Activated CD4-positive, alpha-beta T cell treated with anti-CD3 and anti-CD28 coated beads, Interleukin-2, amount 50 U/mL, for 1 hour (primary cell): Measurements from ENCODE around the gene LIX1L.
A peak's percentile ranks its signal among the peaks of the same experiment; 100 is the strongest.

Experiments used
- DNase-seq: peaks from one replicate; pipeline ENCODE4 v3.0.0-alpha.2; 2020

Gene LIX1L

DNA sequence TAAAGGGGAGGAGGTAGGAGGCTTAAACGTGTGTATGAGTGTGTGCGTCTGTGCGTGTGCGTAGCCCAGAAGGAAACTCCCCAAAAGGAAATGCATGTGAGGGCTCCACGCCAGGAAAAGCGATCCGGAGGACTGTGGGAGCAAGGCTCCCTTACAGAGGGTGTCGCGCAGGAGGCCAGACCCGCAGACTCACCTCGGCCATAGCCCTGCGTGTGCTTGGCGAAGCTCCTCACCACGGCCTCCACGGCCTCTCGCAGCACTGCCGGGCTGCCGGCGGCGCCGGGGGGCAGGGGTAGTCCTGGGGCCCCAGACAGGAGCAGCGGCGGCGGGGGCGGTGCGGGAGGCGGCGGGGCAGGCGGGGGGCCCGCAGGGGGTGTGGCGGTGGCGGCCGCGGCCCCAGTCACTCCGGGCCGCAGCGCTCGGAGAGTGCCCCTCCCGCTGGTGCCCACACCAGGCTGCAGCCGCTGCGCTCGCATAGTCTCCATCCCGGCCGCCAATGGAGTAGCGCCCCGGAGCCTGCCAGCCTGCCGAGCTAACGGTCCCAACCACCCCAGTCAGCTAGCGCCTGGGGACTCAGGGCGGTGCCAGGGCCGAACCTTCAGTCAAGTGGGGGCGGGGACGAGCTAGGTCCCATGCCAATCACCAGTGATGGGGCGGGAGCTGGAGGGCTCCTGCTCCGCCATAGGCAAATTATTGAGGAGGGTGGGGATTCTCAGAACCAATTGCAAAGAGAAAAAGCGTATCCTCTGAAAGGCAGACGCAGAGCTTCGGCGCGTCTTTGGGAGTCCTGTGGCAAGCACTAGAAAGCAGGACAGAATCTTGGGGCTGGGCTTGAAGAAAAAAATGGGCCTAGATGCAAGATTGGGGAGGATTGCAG lies at the start of gene LIX1L:
LIX1L (minus strand) TSS at position 575 of the 877 bp plus-strand sequence; CDS start at position 485, 90 bp downstream.
- peak; percentile 95 for DNase-seq

DNA sequence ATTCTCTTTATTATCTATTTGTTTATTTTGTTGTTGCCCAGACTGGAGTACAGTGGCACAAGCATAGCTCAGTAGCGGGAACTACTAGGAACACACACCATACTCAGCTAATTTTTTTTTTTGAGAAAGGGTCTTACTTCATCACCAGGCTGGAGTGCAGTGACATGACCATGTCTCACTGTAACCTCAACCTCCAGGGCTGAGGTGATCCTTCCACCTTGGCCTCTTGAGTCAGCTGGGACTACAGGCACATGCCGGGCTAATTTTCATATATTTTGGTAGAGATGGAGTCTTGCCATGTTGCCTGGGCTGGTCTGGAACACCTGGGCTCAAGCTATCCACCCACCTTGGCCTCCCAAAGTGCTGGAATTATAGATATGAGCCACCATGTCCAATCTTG lies 43.9 kb upstream of the LIX1L start:
- no peak for DNase-seq

DNA sequence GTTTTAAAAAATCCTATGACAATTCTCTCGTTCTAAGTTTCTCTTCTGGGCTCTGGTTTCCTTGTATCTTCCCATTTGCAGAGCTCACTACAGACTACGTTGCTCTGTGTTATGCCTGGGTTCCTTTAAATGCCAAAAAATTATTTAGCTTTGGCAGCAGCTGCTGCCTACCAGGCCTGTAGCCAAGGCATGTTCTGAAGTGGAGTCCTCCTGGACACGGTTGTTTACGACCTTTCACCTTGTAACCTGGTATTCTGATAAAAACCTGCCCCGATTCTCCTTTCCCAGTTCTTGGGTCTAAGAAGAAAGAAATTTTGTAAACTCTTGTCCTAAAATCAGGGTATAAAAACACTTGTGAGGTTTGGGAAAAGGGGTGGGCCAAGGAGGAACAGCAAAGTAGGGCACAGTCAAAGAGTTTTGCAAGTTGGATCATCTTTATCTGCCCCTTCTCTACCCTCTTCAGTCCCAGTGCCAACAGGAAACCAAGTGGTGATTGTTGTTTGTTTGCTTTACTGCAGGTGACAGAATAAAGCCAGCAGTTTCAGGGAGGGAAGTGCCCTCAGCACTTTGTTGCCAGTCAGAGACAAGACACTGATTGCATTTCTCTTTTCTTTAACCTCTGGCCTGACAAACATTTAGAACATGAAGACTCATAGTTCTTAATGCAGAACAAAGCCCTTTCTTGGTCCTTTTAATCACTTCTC lies 41.7 kb upstream of the LIX1L start:
- peak; percentile 35 for DNase-seq

DNA sequence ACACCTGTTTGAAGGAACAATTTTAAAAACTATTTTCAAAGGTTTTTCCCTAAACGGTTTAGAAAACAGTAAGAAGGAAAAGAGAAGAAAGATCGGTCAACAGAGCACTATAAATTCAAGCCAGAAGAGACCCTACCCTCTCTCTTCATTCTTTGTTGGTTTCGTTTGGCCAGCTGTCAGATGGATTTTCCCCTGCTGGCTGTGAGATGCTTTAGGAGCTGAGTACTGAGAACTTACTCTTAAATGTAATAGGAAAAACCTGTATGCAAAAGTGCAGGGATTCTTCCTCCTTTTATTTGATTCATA lies 39.9 kb upstream of the LIX1L start:
- DNase-seq = no peak

DNA sequence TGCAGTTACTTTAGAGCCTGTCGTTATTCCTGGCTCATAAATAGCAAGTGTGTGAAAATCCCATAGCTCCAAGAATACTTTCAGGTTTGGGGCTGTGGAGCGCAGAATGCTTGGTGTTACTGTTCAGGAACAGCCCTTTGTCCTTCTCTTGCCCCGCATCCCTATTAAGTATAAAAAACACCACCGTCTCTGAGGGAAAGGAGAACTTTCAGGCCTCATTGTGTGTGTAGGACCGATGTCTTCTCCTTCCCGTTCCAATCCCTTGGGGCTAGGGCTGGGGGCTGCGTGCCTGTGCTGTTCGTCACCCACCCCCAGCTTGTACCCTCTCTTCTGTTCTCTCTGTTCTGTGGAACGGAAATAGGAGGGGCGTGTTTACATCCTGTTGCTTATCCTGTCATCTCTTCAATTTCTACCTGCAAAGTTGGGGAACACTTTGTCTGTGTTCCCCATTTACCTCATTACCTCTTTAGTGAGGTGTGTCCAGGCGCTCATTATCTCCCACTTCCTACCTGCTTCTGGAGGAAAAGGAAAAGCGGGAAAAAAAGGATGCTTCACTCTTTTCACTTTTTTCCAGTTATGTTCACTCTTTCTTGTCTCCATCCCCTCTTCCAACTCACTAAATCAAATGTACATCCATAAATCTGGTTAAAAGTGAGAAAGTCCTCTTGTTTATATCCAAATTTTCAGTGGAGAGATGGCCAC lies 39.4 kb upstream of the LIX1L start:
- peak; percentile 43 for DNase-seq

DNA sequence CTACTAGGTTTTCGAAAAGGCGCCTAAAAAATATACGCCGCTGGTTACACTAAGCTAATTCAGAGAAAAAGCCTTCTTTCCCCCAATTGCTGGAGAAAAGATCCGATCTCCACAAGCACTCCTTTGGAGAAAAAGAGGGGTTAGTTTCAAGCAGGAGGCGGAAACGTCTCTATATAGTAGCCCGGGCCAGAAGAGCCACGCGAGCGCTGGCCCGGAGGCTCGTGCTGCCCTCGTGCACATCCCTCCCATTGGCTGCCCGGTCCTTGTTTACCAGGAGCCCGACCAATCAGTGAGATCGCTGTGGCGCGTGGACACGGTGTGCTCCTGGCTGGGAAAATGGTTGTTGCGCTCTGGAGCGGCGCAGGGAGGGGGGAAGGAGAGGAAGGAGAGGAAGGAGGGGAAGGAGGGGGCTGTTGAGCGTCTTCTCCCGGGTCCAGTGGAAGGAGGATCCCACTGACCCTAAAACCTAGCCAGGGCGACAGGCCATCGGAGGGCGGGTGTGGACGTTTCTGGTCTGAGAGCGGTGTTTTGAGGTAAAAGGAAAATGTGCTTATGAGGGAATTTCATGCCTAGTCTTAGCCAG lies 38.7 kb upstream of the LIX1L start, which contains the start of gene TXNIP:
TXNIP (minus strand) TSS at position 147 of the 583 bp plus-strand sequence. CDS start 313 bp downstream, outside the sequence.
- peak; percentile 88 for DNase-seq

DNA sequence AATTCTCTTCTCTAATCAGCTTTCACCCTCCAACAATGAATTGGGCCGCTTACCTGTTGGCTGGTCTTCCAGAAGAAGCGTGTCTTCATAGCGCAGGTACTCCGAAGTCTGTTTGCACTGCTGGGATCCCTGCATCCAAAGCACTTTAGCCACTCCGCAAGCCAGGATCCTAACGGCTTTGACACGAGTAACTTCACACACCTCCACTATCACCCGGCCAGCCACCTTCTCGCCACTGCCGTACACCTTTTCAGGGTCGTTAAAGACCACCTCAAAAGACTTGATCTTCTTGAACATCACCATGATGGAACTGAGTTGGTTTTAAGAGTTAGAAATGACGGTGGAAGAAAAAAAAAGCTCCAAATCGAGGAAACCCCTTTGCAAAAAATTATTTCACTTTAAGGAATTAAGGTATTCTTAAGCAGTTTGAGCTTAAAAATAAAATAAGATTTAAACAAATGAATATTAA lies 38.2 kb upstream of the LIX1L start:
- no peak for DNase-seq

DNA sequence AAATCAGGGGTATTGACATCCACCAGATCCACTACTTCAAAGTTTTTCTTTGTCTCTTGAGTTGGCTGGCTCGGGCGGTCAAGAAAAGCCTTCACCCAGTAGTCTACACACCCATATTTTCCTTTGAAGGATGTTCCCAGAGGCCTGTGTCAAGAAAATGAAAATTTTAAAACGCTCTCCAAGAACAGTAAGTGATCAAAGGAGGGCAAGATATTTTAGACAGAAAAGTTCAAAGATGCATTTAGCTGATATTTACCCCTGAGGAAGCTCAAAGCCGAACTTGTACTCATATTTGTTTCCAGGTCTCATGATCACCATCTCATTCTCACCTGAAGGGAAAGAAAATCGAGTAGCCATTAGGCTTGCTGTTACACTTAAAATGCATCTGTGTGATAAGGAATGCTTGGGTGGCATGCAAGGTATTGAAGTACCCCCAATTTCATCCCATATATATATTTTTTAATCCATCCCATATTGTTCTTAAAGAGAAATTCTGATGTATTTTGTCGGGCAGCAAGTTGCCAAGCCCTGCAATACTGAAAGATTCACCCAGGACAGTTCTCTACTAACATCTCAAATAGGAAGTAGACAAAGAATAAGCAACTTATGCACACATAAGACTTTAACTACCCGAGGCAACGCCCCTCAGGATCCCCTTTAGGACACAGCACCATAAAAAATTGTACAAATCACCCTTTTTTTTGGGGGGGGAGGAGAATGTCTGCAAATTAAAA lies 37.5 kb upstream of the LIX1L start:
- no peak for DNase-seq

DNA sequence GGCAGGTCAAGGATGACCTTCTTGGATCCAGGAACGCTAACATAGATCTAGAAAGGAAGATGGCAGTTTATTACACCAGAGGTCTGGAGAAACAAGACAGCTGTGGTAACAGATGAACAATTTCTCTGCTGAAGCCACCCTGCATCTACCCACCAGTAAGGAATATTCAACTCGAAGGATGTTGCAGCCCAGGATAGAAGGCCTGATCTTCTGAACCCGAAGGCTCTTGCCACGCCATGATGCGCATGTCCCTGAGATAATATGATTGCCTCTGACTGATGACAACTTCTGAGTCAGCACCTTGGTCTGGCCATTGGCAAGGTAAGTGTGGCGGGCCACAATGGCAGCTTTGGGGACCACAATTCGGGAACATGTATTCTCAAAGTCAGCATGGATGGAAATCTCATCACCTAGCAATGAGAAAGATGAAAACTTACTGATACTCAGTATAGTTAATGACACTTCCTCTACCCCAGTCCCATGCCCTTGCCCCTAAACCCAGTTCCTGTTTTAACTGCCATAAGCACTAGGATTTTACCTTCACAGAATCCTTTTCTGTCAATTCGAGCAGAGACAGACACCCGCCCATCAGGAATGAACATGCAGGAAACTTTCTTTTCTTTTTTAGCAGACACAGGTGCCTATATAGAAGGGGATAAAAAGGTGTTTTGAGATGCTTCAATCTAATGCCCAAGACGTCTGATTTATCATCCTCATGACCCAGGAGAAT lies 36.7 kb upstream of the LIX1L start:
- peak; percentile 35 for DNase-seq

DNA sequence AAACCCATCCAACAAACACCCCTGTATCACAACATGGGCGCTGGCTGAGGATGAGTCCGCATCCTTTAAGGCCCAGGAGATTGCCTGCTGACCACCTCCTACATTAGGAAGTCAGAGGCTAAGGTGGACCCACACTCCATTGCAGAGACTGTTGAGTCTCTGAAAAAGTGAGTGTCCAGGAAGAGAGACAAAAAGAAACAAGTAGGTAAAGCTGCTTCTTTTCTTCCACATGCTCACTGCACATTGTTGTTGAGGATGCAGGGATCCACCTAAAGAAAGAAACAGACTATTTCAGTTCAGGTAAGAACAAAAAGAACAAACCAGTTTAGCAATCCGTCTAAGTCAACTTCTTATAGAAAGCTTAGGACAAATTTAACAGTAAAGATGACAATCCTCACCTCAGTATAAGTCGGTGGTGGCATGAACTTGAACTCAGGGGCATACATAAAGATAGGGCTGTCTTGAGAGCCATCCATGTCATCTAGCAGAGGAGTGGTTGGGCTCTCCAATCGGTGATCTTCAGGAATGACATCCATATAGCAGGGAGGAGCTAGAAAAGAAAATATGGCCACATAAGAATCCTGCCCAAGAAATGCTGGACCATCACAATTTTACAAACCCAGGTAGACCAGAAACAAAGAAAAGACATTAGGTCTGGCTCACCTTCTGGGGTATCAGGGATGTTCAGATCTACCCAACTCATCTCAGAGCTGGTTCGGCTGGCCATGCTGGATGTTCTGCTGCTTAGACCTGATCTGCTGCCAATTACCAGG lies 36.0 kb upstream of the LIX1L start:
- DNase-seq = no peak

DNA sequence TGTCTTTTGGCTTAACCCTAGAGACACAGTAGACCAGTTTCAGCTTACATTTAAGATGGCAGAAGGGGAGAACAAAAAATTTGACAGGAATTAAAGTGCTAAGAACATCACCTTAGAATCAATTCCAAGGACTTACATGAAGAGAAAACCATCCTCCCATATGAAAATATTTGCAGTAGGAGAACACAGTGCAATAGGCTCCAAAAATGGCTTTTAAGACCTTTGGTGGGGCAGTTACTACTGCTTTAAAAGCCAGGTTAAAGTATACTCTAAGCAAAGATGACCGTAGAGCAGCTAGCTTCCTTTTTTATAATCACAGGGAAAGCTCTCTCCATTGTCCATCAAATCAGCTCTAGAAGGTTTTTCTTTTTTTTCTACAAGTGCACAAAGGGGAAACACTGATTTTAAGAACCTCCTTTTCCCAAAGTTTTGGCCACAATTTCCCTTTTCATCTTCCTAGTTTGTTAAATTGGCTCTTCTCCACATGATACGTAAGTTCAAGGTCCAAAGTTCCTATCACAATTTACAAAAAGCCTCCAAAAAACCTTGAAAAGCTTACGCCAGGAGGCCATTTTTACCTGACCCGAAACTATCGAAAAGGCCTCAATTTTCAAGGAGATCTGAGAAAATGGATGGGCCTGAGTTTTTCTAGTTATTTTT lies 35.3 kb upstream of the LIX1L start:
- no peak for DNase-seq

DNA sequence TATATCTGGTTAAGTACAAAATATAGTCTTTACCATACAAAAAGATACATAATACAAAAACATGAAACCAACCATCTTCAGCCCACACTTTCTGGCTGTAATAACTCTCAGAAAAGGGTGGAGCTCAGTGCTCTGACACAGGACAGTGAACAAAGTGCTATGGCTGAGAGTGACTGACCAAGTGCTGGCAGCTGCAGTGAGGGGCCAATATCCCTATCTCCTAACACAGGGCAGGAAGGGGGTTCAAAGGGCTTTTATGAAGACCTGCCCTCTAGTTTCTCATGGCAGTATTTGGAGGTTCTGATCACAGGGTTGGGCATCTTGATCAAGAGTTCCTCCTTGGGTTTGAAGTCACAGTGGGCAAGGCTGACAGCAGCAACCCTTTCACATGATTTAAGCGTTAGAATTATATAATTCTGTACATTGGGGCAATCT lies 34.7 kb upstream of the LIX1L start:
- DNase-seq = no peak

DNA sequence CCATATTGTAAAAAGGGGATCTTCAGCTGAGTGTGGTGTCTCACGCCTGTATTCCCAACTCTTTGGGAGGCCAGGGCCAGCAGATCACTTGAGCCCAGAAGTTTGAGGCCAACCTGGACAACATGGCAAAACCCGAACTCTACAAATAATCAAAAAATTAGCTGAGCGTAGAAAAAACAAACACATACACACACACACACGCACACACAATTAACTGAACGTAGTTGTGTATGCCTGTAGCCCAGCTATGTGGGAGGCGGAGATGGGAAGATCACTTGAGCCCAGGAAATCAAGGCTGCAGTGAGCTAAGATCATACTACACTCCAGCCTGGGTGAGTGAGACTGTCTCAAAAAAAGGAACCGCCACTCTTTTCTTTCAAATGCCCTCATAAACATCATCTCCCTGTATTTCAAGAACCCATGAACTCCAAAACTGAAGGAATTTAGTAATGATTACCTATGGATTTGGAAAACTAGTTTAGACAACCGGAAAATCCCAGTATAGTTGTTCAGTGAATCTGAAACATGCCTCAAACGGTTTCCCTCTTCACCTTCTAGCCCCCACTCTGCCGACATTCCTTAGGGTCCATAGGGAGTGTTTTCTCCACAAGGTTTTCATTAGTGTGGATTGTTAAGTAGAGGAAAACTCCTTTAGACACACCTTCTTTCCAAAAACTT lies 34.1 kb upstream of the LIX1L start:
- DNase-seq = no peak

DNA sequence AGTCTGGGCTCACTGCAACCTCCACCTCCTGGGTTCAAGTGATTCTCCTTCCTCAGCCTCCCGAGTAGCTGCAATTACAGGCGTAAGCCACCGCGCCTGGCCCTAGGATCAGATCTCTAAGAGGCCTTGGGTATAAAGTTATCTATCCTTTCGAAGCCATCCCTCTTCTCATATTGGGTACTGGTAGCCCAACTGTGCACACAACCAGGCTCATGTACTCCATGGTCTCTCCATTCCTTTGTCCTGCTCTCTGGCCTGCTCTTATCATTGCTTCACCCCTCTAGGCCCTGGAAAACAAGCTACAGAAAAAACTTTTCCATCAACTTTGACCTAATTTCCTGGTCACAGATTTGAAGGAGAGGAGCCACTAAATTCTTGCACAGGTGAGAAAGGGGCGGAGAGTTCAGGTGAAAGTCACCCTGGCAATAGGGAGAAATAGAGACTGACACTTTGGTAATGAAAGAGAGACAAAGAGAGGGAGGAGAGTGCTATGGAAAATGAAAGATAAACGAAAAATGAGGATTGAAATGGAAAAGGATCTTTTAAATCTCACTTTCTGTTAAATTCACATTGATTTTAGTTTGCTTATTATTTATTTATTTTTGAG lies 32.5 kb upstream of the LIX1L start:
- DNase-seq = no peak

DNA sequence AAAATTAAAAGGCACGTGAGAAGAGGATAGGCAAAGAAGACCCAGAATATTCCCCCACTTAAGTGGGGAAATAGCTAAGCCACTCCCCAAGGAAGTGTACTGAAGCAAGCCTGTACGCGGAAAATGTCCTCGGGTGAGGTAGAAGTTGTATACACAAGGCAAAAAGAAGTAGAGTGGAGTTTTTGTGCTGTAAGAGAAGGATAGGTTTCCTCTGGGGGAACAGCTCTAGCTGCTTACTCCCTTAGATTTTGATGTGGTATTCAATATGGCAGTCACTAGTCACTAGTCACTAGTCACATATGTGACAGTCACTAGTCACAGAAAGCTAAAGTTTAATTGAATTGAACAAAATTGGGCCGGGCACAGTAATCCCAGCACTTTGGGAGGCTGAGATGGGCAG lies 31.0 kb upstream of the LIX1L start:
- DNase-seq = no peak

DNA sequence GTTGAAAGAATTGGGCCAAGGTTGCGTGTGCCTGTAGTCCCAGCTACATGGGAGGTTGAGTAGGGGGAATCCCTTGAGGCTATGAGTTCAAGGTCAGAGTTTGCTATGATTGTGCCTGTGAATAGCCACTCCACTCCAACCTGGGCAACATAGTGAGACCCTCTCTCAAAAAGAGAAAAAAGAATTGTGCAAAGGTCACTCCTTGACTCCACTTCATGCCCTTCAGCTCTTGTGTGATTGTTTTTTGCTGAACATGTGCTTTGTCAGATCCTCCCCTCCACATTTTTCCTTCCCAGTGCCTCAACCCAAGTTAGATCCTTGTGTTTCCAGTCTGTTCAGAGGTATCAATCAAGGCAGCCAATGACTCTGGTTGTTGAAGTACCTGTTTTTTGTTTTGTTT lies 30.1 kb upstream of the LIX1L start:
- DNase-seq = no peak

DNA sequence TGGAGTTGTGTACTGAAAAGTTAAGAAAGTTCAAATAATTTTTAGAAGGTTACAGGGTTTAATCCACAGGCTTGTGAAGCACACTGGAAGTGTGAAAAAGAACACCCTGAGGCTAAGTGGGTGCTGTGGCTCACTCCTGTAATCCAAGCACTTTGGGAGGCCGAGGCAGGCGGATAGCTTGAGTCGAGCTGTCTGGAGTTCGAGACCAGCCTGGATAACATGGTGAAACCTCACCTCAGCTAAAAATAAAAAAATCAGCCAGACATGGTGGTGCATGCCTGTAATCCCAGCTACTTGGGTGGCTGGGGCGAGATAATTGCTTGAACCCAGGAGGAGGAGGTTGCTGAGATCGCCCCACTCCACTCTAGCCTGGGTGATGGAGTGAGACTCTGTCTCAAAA lies 28.7 kb upstream of the LIX1L start:
- no peak for DNase-seq

DNA sequence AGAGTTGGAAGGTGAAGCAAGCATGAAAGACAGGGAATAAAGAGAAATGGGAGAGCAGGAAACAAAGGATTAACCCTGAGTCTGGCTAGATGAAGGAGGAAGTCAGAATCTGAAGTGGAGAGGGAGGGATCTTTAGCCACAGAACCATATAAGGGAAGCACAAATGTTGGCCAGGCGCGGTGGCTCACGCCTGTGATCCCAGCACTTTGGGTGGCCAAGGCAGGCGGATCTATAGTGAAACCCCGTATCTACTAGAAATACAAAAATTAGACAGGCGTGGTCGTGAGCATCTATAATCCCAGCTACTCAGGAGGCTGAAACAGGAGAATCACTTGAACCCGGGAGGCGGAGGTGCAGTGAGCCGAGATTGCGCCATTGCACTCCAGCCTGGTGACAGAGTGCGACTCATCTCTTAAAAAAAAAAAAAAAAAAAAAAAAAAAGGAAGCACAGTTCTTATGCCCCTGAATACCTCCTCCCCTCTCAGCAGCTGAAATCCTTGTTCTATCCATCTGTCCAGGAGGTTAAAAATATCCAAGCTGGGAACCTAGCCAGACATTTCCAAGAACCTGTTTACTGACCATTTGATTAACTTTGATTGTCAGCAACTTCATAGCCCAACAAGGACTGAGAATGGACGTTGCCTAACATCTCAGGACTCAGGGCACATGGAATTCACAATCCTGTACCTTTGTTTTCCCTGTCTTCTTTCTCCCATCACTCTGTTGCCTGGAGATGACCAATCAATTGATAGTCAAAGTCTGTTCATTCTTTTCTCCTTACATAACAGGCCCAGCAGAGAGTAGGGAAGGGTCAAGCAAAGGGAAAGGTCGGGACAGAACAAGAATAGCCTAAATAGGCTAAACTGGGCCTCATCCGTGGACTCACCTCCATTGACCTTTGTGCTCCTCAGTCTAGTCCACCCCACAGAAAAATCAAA lies 28.0 kb upstream of the LIX1L start:
- DNase-seq = no peak
